ENCODE results near the gene CLMN. TPM values are rescaled to one million over a fixed set of nuclear protein-coding genes. Genes with fewer than 3 reads are reported as not detected.

Gene CLMN
- total RNA-seq, 1 donor from 2014 or later: 3.9 TPM

DNA sequence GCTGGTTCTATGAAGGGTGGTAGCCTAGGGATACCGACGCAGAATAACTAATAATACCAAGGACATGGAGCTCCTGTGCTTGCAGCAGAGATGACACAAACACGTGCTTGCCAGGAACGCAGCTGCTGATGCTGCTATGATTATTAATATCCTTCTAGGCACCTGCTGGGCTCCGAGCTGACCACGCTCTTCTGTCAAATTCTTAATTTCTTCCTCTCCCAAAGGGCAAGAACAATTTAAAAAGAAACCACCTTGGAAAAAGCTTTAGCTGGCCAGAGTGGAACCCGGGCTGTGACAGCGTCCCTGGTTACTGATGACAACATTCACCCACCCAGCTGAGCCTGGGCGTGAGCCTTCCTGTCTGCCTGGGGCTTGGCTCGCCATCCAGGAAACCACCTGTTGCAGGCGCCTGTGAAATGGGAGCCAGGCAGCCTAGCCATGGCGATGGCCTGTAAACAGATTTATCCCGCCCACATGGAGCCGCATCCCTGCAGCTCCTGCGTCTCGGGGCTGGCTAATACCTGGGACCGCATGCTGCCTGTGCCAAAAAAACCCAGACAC is 28.8 kb downstream of the CLMN start:
- DNase-seq (ENCODE audit: low read depth): peak; percentile 72
- TF ChIP-seq, protein P1, sequence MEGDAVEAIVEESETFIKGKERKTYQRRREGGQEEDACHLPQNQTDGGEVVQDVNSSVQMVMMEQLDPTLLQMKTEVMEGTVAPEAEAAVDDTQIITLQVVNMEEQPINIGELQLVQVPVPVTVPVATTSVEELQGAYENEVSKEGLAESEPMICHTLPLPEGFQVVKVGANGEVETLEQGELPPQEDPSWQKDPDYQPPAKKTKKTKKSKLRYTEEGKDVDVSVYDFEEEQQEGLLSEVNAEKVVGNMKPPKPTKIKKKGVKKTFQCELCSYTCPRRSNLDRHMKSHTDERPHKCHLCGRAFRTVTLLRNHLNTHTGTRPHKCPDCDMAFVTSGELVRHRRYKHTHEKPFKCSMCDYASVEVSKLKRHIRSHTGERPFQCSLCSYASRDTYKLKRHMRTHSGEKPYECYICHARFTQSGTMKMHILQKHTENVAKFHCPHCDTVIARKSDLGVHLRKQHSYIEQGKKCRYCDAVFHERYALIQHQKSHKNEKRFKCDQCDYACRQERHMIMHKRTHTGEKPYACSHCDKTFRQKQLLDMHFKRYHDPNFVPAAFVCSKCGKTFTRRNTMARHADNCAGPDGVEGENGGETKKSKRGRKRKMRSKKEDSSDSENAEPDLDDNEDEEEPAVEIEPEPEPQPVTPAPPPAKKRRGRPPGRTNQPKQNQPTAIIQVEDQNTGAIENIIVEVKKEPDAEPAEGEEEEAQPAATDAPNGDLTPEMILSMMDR (IDR thresholded peaks at IDR 0.05; ENCODE audit: insufficient read depth, low read length, severe bottlenecking): no peak
- no peaks in the 10 kb centered on the region for H3K27me3 ChIP-seq (ENCODE audit: control insufficient read depth, insufficient read depth, low read length)
- H3K36me3 ChIP-seq (ENCODE audit: control insufficient read depth, insufficient read depth, low read length): no peaks in the 10 kb centered on the region
- FAIRE-seq: no peak
- H3K4me3 ChIP-seq (ENCODE audit: low read depth, low read length): no peak overlapping the region

DNA sequence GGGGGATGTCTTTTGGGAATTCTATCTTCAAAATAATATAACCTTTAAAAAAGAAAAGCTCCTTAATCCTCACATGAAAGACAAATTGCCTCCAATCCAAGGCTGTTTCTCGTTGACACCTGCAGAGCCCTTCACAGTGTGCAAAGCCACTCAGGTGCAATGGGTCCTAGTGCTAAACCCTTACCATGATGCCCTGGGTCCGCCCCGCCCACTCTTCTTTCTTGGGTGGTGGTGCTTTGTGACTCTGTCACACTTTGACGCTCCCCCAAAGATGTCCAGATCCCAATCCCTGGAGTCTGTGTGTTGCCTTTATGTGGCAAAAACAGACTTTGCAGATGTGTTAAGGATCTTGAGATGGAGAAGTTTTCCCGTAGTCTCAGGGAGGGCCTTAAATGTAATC is 29.7 kb downstream of the CLMN start:
- Histone ChIP-seq H3K27me3 (ENCODE audit: control insufficient read depth, insufficient read depth, low read length) (no peaks in the 10 kb centered on the region), H3K4me3 (ENCODE audit: low read depth, low read length) (no peak overlapping the region), H3K36me3 (ENCODE audit: control insufficient read depth, insufficient read depth, low read length) (no peaks in the 10 kb centered on the region)
- DNase-seq (ENCODE audit: low read depth) (no peak), FAIRE-seq (no peak)
- TF ChIP-seq, protein P1 (IDR thresholded peaks at IDR 0.05; ENCODE audit: insufficient read depth, low read length, severe bottlenecking): no peak

DNA sequence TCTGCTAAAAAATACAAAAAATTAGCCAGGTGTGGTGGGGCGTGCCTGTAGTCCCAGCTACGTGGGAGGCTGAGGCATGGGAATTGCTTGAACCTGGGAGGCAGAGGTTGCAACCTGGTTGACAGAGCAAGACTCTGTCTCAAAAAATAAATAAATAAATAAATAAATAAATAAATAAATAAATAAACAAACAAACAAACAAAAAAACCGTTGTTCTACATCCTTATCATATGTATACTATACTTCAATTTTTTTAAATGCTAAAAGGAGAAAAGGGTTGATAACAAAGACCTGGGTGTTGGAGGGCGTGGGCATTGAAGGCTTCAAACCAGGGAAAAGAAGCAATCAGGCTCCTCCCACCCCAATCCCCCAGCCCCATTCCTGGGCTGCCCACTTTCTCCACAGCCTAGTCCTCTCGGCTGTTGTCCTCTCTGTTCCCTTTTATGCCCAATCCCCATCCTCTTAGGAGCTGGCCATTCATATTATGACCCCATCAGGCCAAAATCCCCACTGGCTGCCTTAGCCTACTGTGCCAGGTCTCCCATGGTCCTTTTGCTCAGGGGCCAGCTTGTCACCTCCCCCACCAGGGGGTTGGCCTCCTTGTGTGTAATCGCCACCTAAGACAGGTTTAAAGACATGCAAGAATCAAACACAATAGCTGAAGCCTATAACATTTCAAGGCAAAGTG is 30.2 kb downstream of the CLMN start:
- DNase-seq (ENCODE audit: low read depth) (no peak), FAIRE-seq (no peak)
- Histone ChIP-seq H3K36me3 (ENCODE audit: control insufficient read depth, insufficient read depth, low read length) (no peaks in the 10 kb centered on the region), H3K4me3 (ENCODE audit: low read depth, low read length) (no peak overlapping the region), H3K27me3 (ENCODE audit: control insufficient read depth, insufficient read depth, low read length) (no peaks in the 10 kb centered on the region)
- TF ChIP-seq, protein P1 (IDR thresholded peaks at IDR 0.05; ENCODE audit: insufficient read depth, low read length, severe bottlenecking): no peak

DNA sequence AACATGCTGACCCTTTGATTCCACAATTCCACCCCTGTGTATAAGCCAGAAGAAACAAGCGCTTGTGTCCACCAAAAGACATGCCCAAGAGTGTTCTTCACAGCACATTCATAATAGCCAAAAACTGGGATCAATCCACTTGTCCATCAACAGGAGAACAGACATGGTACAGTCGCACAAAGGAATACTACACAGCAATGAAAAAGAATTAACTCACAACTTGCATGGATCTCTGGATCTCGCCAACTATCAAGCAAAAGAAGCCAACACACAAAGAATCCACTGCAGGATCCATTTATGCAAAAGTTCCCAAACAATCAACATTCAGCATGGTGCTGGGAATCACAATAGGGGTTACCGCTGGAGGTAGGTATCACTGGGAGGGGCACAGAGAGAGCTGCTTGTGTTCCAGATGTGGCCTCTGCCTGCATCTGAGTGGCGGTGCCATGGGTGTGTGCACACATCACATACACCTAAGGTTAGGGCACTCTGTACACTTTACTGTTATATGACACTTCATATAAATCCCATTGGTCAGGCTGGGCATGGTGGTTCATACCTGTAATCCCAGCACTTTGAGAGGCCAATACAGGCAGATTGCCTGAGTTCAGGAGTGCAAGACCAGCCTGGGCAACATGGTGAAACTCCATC is 30.9 kb downstream of the CLMN start:
- no peak for FAIRE-seq

DNA sequence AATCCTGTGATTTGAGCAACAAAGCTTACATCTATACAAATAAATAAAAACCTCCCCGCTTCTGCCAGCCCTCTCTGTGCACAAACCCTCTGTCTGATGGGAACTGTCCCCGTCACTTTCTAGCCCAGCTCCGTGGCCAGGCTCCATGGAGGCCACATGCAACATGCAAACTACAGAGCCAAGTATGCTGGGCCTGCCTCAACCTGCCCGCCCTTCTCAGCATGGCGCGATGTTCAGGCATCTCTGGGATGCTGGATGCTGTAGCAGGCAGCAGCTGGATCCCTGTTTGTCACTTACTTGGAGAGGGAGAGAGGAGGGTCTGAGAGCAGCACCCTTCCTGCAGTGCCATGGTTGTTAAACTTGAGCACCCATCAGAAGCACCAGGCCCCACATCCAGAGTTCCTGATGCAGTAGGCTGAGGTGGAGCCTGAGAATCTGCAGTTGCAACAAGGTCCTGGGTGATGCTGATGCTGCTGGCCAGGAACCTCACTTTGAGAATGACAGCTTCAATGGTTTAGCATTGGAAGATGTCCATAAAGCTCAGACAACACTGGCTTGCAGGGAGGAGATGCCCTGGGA is 32.4 kb downstream of the CLMN start:
- DNase-seq (ENCODE audit: low read depth) (peak; percentile 57), FAIRE-seq (no peak)
- Histone ChIP-seq H3K36me3 (ENCODE audit: control insufficient read depth, insufficient read depth, low read length) (no peaks in the 10 kb centered on the region), H3K4me3 (ENCODE audit: low read depth, low read length) (no peak overlapping the region), H3K27me3 (ENCODE audit: control insufficient read depth, insufficient read depth, low read length) (no peaks in the 10 kb centered on the region)
- TF ChIP-seq, protein P1 (IDR thresholded peaks at IDR 0.05; ENCODE audit: insufficient read depth, low read length, severe bottlenecking): no peak

More for the DNA sequence above, 30.9 kb downstream of the CLMN start:
- TF ChIP-seq, protein P1 (IDR thresholded peaks at IDR 0.05; ENCODE audit: insufficient read depth, low read length, severe bottlenecking): no peak
- no peak for DNase-seq (ENCODE audit: low read depth)
- Histone ChIP-seq H3K4me3 (ENCODE audit: low read depth, low read length) (no peak overlapping the region), H3K36me3 (ENCODE audit: control insufficient read depth, insufficient read depth, low read length) (no peaks in the 10 kb centered on the region), H3K27me3 (ENCODE audit: control insufficient read depth, insufficient read depth, low read length) (no peaks in the 10 kb centered on the region)
